Measurements from ENCODE around the gene TIMM29.
A peak's percentile ranks its signal among the peaks of the same experiment; 100 is the strongest.

TIMM29 gene

DNA sequence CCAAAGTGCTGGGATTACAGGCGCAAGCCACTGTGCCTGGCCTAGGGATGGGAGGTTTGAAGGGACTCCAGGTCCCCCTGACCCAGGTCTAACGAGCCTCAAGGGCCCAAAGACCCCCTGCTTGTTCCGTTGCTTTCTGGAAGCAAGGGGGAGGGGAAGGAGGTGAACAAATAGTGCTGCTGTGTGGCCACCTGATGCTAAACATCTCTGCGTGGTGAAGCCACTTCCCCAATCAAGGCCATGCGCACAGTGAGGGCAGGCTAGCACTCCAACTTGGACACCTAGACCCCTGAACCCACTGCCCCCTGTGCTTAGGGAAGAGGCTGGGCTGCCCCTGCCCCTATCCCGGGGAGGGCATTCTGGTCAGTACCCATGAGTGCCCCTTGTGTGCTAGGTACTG is 33.2 kb upstream of the TIMM29 start:
- Mint-ChIP-seq H3K36me3 (ENCODE audit: low read depth) (peaks cover 4% of the 10 kb centered on the region), H3K27me3 (ENCODE audit: low read depth, poor library complexity) (no peaks in the 10 kb centered on the region), H3K9me3 (peaks cover 2% of the 10 kb centered on the region), H3K4me3 (no peak overlapping the region), H3K27ac (no peak overlapping the region), H3K4me1 (peaks cover 57% of the 10 kb centered on the region)
- TF ChIP-seq, protein P1, sequence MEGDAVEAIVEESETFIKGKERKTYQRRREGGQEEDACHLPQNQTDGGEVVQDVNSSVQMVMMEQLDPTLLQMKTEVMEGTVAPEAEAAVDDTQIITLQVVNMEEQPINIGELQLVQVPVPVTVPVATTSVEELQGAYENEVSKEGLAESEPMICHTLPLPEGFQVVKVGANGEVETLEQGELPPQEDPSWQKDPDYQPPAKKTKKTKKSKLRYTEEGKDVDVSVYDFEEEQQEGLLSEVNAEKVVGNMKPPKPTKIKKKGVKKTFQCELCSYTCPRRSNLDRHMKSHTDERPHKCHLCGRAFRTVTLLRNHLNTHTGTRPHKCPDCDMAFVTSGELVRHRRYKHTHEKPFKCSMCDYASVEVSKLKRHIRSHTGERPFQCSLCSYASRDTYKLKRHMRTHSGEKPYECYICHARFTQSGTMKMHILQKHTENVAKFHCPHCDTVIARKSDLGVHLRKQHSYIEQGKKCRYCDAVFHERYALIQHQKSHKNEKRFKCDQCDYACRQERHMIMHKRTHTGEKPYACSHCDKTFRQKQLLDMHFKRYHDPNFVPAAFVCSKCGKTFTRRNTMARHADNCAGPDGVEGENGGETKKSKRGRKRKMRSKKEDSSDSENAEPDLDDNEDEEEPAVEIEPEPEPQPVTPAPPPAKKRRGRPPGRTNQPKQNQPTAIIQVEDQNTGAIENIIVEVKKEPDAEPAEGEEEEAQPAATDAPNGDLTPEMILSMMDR (IDR thresholded peaks at IDR 0.05): no peak
- no peak for DNase-seq

DNA sequence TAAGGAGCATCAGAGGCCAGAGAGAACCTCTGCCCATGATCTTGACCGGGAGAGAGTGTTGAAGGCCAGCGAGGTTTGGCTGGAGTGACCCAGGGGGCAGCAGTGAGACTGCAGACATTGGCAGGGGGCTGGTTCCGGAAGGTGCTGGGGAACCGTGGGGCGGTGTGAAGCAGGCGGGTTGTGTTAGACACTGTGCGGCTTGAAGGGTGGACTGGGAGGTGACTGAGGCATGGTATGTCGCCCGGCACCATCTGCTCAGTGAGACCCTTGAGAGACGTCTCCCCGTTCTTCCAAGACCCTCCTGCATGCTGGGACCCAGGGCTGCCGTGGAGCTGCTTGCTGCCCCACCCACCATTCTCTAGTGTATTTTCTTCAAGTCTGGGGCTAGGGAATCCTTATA is 32.7 kb upstream of the TIMM29 start:
- Mint-ChIP-seq H3K4me3 (no peak overlapping the region), H3K4me1 (peaks cover 54% of the 10 kb centered on the region), H3K36me3 (ENCODE audit: low read depth) (peaks cover 7% of the 10 kb centered on the region), H3K9me3 (peaks cover 4% of the 10 kb centered on the region), H3K27ac (peak overlapping the region; percentile 94), H3K27me3 (ENCODE audit: low read depth, poor library complexity) (no peaks in the 10 kb centered on the region)
- DNase-seq: peak; percentile 31
- TF ChIP-seq, protein P1 (IDR thresholded peaks at IDR 0.05): no peak

DNA sequence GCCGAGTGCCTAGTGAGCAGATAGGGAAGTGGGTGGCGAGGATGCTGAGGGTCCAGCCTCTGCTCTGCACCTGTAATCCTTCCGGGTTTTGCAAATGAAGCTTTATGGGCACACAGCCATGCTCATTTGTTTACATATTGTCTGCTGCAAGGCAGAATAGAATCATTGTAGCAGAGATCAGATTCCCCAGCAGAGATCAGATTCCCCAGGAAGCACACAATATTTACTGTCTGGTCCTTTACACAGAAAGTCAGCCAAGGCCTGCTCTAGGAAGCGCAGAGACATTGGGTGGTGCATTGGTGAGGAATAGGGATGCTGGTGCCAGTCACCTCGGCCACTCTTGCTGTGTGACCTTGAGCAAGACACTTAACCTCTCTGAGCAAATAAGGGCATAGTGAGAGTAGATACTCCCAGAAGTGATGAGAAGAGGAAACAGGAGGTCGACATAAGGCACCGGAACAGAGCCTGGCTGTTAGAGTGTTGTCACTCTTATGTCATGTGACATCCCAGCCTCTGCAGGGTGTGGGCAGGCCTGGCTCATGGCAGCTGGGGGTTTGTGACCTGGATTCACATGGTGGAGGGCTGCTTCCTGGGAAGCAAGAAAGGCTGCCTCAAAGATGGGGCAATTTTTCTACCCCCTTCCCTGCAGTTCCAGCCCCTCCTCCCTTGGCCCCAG is 31.6 kb upstream of the TIMM29 start:
- Mint-ChIP-seq H3K36me3 (ENCODE audit: low read depth) (peaks cover 14% of the 10 kb centered on the region), H3K27ac (peak overlapping the region; percentile 94), H3K27me3 (ENCODE audit: low read depth, poor library complexity) (no peaks in the 10 kb centered on the region), H3K9me3 (peaks cover 4% of the 10 kb centered on the region), H3K4me1 (peaks cover 44% of the 10 kb centered on the region), H3K4me3 (no peak overlapping the region)
- no peak for DNase-seq
- TF ChIP-seq, protein P1 (IDR thresholded peaks at IDR 0.05): no peak

DNA sequence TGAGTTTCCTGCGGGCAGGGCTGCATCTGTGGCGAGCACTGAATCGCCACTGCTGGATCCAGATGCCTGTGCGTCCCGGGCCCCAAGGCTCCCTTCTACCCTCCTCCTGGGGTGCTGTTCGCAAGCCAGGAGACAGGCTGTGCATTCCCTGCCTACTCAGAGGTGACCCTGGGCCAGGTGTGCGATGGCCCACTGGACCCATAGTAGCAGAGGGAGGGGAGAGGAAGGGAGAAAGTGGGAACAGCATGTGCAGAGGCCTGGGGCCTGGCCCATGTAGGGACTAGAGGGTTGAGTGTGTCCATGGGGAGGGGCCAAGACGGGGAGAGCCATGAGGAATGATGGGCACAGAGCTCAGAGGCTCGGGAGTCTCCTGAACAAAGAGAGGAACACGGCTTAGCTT is 30.0 kb upstream of the TIMM29 start:
- H3K36me3 Mint-ChIP-seq (ENCODE audit: low read depth): peaks cover 29% of the 10 kb centered on the region
- H3K27me3 Mint-ChIP-seq (ENCODE audit: low read depth, poor library complexity): no peaks in the 10 kb centered on the region
- no peak overlapping the region for H3K4me3 Mint-ChIP-seq
- TF ChIP-seq, protein P1 (IDR thresholded peaks at IDR 0.05): no peak
- H3K9me3 Mint-ChIP-seq: peaks cover 18% of the 10 kb centered on the region
- H3K27ac Mint-ChIP-seq: peak overlapping the region; percentile 85
- H3K4me1 Mint-ChIP-seq: peaks cover 35% of the 10 kb centered on the region
- no peak for DNase-seq

DNA sequence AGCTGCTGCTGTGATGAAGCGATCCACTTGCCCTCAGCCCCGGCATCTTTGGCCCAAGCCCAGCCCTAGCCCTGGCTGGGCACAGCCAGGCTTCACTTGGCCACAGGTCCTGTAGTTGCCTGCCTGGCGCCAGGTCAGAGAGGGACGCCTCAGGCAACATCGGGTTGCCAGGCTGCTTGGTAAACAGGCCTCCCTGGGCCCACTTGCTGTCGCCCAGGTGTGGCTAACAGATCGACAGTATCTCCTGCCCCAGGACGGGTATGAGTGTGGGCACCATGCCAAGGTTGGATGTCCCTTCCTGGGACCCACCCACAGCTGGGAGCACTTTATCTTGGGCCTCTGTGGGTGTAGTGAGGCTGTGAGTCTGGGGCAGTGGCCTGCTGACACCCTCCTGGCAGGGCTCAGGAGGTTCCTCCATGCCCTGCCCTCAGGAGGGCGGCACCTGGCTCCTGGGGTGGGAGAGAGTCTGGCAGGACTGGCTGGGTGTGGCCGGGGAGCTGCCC is 29.4 kb upstream of the TIMM29 start:
- DNase-seq: no peak
- Mint-ChIP-seq H3K27me3 (ENCODE audit: low read depth, poor library complexity) (no peaks in the 10 kb centered on the region), H3K4me3 (no peak overlapping the region)

More for the DNA sequence above, 29.4 kb upstream of the TIMM29 start:
- TF ChIP-seq, protein P1 (IDR thresholded peaks at IDR 0.05): no peak
- Mint-ChIP-seq H3K9me3 (peaks cover 23% of the 10 kb centered on the region), H3K27ac (no peak overlapping the region), H3K4me1 (peaks cover 29% of the 10 kb centered on the region), H3K36me3 (ENCODE audit: low read depth) (peaks cover 34% of the 10 kb centered on the region)

All from nephron progenitor cell (in vitro differentiated cells).